GM23338 (cell line): ENCODE results near the gene CRIP3. TPM values are rescaled to one million over a fixed set of nuclear protein-coding genes. Genes with fewer than 3 reads are reported as not detected.
A peak's percentile ranks its signal among the peaks of the same experiment; 100 is the strongest.

Source experiments
- ATAC-seq: fragments of 200-7000 bp; cut with Tn5 transposase; 3 replicates; pipeline ENCODE4 v1.9.1; 2020
- DNase-seq: peaks from one replicate; pipeline ENCODE4 v3.0.0-alpha.2; 2015; ENCODE audit warnings: low spot score
- H2AFZ ChIP-seq: fragments of 200-600 bp; sonication (generic); 2 replicates; pipeline ENCODE4 v1.8.0; 2016; ENCODE audit warnings: antibody characterized with exemption, mild to moderate bottlenecking, moderate library complexity
- H3F3A ChIP-seq: fragments of 200-600 bp; sonication (generic); replicated peaks from 2 replicates; pipeline ENCODE4 v1.8.0; 2017; ENCODE audit warnings: antibody characterized with exemption, mixed run types, low read depth
- H3K27ac ChIP-seq: fragments of 200-600 bp; sonication (generic); 2 replicates; pipeline ENCODE4 v1.6.1; 2016; ENCODE audit warnings: low read depth
- H3K27me3 ChIP-seq: fragments of 200-600 bp; sonication (generic); 2 replicates; pipeline ENCODE4 v1.8.0; 2016; ENCODE audit warnings: mild to moderate bottlenecking, mixed run types, moderate library complexity; ENCODE audit not compliant: insufficient read depth
- H3K36me3 ChIP-seq: fragments of 200-600 bp; sonication (generic); 2 replicates; pipeline ENCODE4 v1.8.0; 2016; ENCODE audit warnings: mild to moderate bottlenecking; ENCODE audit not compliant: insufficient read depth
- H3K4me1 ChIP-seq: fragments of 200-600 bp; sonication (generic); 2 replicates; pipeline ENCODE4 v1.8.0; 2016; ENCODE audit warnings: mild to moderate bottlenecking, moderate library complexity; ENCODE audit not compliant: insufficient read depth
- H3K4me2 ChIP-seq: fragments of 200-600 bp; sonication (generic); 2 replicates; pipeline ENCODE4 v1.7.1; 2017; ENCODE audit warnings: mixed run types
- H3K4me3 ChIP-seq: fragments of 200-600 bp; sonication (generic); 2 replicates; pipeline ENCODE4 v1.6.1; 2016; ENCODE audit warnings: mixed run types
- H3K79me2 ChIP-seq: fragments of 200-600 bp; sonication (generic); replicated peaks from 2 replicates; pipeline ENCODE4 v1.8.0; 2017; ENCODE audit warnings: mild to moderate bottlenecking; ENCODE audit not compliant: insufficient read depth
- H3K9me2 ChIP-seq: fragments of 200-600 bp; sonication (generic); 2 replicates; pipeline ENCODE4 v1.8.0; 2017; ENCODE audit not compliant: insufficient read depth
- H4K20me1 ChIP-seq: fragments of 200-600 bp; sonication (generic); replicated peaks from 2 replicates; pipeline ENCODE4 v1.8.0; 2017; ENCODE audit warnings: mild to moderate bottlenecking; ENCODE audit not compliant: insufficient read depth
- H3K27ac Mint-ChIP-seq: 2 replicates; pipeline ENCODE4 v1.8.0; 2020; ENCODE audit warnings: inconsistent platforms, mild to moderate bottlenecking, moderate library complexity, mixed read lengths
- H3K27me3 Mint-ChIP-seq: 3 replicates; pipeline ENCODE4 v1.8.0; 2022; ENCODE audit warnings: low read depth, mild to moderate bottlenecking, moderate library complexity, mixed read lengths, inconsistent platforms; ENCODE audit not compliant: insufficient read depth, poor library complexity
- H3K36me3 Mint-ChIP-seq: 3 replicates; pipeline ENCODE4 v1.8.0; 2021; ENCODE audit warnings: low read depth, mild to moderate bottlenecking, inconsistent platforms, moderate library complexity, mixed read lengths
- H3K4me1 Mint-ChIP-seq: 3 replicates; pipeline ENCODE4 v1.8.0; 2020; ENCODE audit warnings: mild to moderate bottlenecking, inconsistent platforms, mixed read lengths
- H3K4me3 Mint-ChIP-seq: 3 replicates; pipeline ENCODE4 v1.8.0; 2021; ENCODE audit warnings: moderate library complexity, mild to moderate bottlenecking, inconsistent platforms, mixed read lengths
- H3K9me3 Mint-ChIP-seq: 3 replicates; pipeline ENCODE4 v1.8.0; 2020; ENCODE audit warnings: moderate library complexity, mild to moderate bottlenecking, inconsistent platforms, mixed read lengths
- JUNB ChIP-seq: IDR thresholded peaks from one replicate; pipeline ENCODE4 v1.6.1; 2016; ENCODE audit warnings: antibody characterized with exemption; ENCODE audit not compliant: unreplicated experiment
- ZNF114 ChIP-seq: fragments of 250-450 bp; sonication (Bioruptor Pico); IDR thresholded peaks from 2 replicates; pipeline ENCODE4 v1.5.0; 2020; ENCODE audit warnings: mild to moderate bottlenecking, moderate library complexity
- polyA plus RNA-seq: library from polyadenylated mRNA; unstranded; fragments of >200 nt; fragmentation: Nextera tagmentation; extraction: Ambion mirVana; gene quantifications from 2 replicates; pipeline ENCODE4 v1.2.1, GENCODE V29; 2016
- total RNA-seq: library from RNA; depleted of rRNA; stranded (reverse); fragments of >200 nt; shearing (Covaris generic); gene quantifications from 2 replicates; pipeline ENCODE4 v1.2.3, GENCODE V29; 2014
- TF ChIP-seq, protein P1 (sequence below), 2 experiments: fragments of 200-600 bp in 1 of 2; sonication (generic) in 1 of 2; conservative IDR thresholded peaks; 2 replicates each; pipeline versions ENCODE4 v1.5.1 to v1.6.1; 2016 to 2017; ENCODE audit warnings: antibody characterized with exemption in 2 of 2, low read depth in 2 of 2, mild to moderate bottlenecking in 2 of 2, moderate library complexity in 1 of 2
- TF ChIP-seq, protein P2 (sequence below): fragments of 250-450 bp; sonication (Bioruptor Pico); IDR thresholded peaks from 2 replicates; pipeline ENCODE4 v1.5.0; 2020; ENCODE audit warnings: mild to moderate bottlenecking, moderate library complexity

Gene CRIP3
- total and polyA plus RNA-seq, 2 experiments from 2014 or later, result 22.0 to 36.0 TPM

GRCh38 chr6:43286980-43287716 lies 21.5 kb downstream of the CRIP3 start:
- peaks cover 24% of the 10 kb centered on the region for H3K27me3 ChIP-seq
- no peak overlapping the region for H3K27ac ChIP-seq
- peak; percentile 64 for DNase-seq
- H3F3A ChIP-seq, result no peaks in the 10 kb centered on the region
- H3K4me3 ChIP-seq, result no peak overlapping the region
- H3K9me3 Mint-ChIP-seq, result no peaks in the 10 kb centered on the region
- H3K36me3 Mint-ChIP-seq, result no peaks in the 10 kb centered on the region
- no peaks in the 10 kb centered on the region for H4K20me1 ChIP-seq
- H3K4me1 Mint-ChIP-seq, result peaks cover 12% of the 10 kb centered on the region
- ATAC-seq, result peak; percentile 47
- H3K27me3 Mint-ChIP-seq, result peaks cover 27% of the 10 kb centered on the region
- no peaks in the 10 kb centered on the region for H3K9me2 ChIP-seq
- peaks cover 4% of the 10 kb centered on the region; the same call in 1 of the 2 replicates for H3K4me1 ChIP-seq
- no peak overlapping the region for H2AFZ ChIP-seq
- TF ChIP-seq JUNB (no peak), ZNF114 (CRISPR knock-in tag) (no peak)
- TF ChIP-seq, protein P1, sequence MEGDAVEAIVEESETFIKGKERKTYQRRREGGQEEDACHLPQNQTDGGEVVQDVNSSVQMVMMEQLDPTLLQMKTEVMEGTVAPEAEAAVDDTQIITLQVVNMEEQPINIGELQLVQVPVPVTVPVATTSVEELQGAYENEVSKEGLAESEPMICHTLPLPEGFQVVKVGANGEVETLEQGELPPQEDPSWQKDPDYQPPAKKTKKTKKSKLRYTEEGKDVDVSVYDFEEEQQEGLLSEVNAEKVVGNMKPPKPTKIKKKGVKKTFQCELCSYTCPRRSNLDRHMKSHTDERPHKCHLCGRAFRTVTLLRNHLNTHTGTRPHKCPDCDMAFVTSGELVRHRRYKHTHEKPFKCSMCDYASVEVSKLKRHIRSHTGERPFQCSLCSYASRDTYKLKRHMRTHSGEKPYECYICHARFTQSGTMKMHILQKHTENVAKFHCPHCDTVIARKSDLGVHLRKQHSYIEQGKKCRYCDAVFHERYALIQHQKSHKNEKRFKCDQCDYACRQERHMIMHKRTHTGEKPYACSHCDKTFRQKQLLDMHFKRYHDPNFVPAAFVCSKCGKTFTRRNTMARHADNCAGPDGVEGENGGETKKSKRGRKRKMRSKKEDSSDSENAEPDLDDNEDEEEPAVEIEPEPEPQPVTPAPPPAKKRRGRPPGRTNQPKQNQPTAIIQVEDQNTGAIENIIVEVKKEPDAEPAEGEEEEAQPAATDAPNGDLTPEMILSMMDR (conservative IDR thresholded peaks at IDR 0.05; ENCODE audit: low read depth in 2 of 2), result peak; percentile 51 to 72
- TF ChIP-seq, protein P2, sequence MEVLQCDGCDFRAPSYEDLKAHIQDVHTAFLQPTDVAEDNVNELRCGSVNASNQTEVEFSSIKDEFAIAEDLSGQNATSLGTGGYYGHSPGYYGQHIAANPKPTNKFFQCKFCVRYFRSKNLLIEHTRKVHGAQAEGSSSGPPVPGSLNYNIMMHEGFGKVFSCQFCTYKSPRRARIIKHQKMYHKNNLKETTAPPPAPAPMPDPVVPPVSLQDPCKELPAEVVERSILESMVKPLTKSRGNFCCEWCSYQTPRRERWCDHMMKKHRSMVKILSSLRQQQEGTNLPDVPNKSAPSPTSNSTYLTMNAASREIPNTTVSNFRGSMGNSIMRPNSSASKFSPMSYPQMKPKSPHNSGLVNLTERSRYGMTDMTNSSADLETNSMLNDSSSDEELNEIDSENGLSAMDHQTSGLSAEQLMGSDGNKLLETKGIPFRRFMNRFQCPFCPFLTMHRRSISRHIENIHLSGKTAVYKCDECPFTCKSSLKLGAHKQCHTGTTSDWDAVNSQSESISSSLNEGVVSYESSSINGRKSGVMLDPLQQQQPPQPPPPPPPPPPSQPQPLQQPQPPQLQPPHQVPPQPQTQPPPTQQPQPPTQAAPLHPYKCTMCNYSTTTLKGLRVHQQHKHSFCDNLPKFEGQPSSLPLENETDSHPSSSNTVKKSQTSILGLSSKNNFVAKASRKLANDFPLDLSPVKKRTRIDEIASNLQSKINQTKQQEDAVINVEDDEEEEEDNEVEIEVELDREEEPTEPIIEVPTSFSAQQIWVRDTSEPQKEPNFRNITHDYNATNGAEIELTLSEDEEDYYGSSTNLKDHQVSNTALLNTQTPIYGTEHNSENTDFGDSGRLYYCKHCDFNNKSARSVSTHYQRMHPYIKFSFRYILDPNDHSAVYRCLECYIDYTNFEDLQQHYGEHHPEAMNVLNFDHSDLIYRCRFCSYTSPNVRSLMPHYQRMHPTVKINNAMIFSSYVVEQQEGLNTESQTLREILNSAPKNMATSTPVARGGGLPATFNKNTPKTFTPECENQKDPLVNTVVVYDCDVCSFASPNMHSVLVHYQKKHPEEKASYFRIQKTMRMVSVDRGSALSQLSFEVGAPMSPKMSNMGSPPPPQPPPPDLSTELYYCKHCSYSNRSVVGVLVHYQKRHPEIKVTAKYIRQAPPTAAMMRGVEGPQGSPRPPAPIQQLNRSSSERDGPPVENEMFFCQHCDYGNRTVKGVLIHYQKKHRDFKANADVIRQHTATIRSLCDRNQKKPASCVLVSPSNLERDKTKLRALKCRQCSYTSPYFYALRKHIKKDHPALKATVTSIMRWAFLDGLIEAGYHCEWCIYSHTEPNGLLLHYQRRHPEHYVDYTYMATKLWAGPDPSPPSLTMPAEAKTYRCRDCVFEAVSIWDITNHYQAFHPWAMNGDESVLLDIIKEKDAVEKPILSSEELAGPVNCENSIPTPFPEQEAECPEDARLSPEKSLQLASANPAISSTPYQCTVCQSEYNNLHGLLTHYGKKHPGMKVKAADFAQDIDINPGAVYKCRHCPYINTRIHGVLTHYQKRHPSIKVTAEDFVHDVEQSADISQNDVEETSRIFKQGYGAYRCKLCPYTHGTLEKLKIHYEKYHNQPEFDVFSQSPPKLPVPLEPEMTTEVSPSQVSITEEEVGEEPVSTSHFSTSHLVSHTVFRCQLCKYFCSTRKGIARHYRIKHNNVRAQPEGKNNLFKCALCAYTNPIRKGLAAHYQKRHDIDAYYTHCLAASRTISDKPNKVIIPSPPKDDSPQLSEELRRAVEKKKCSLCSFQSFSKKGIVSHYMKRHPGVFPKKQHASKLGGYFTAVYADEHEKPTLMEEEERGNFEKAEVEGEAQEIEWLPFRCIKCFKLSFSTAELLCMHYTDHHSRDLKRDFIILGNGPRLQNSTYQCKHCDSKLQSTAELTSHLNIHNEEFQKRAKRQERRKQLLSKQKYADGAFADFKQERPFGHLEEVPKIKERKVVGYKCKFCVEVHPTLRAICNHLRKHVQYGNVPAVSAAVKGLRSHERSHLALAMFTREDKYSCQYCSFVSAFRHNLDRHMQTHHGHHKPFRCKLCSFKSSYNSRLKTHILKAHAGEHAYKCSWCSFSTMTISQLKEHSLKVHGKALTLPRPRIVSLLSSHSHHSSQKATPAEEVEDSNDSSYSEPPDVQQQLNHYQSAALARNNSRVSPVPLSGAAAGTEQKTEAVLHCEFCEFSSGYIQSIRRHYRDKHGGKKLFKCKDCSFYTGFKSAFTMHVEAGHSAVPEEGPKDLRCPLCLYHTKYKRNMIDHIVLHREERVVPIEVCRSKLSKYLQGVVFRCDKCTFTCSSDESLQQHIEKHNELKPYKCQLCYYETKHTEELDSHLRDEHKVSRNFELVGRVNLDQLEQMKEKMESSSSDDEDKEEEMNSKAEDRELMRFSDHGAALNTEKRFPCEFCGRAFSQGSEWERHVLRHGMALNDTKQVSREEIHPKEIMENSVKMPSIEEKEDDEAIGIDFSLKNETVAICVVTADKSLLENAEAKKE (CRISPR knock-in tag), result no peak
- H3K4me3 Mint-ChIP-seq, result no peak overlapping the region
- no peaks in the 10 kb centered on the region for H3K36me3 ChIP-seq
- no peaks in the 10 kb centered on the region for H3K79me2 ChIP-seq
- no peak overlapping the region for H3K27ac Mint-ChIP-seq
- no peak overlapping the region for H3K4me2 ChIP-seq
